NCI-H446 (cell line): ENCODE results near the gene NDUFA6.
"Not testable (repeated sequence)": the region's sequence is repeated elsewhere in the genome, so short reads cannot be mapped to it uniquely, and the experiment has no call there.

ENCODE experiments used
- DNase-seq, 2 experiments: peaks; one replicate each; lab custom pipeline; 2025; lab: John Stamatoyannopoulos, UW

NDUFA6 gene

DNA sequence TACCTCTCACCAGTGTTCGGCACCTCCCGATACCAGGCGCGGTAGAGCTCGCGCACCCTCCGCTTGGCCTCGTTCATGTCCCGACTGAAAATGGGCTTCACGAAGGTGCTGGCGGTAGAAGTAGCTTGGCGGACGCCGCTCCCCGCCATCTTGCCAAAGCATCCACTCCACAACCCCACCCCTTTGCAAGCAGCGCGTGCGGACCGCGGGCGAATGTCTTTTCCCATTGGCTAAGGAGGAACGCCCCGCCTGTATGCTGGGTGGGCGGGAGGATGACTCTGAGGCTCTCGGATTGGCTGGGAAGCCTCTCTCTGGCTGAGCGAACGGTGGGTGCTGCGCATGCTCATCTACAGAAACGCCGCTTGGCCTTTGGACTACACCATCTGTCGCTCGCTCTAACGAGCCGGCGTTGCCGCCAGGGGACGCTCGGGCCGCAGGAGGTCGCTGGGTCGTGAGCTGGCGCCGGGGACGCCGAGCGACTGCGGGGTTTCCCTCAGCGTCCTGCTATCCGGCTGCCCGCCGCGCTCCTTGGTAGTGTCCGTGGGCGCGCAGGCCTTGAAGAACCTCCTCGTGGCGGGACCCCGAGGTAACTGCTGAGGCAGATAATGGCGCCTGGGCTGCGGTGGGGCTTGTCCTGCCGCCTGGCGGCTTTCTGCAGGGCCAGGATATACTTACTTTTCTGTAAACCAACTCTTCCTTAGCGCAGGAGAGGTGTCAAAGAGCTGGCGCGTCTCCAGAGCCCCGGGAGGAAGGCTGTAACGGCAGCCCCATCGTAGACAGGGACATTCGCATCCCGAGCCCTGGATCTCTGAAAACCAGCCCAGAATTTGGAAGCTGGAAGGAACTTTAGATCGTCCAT is at the start of gene NDUFA6:
Gene NDUFA6, minus strand, starts transcription at position 177 of the 859 bp plus-strand sequence. Its CDS starts 28 bp downstream, at position 149.
- DNase-seq: peak; percentile 97 to 99

DNA sequence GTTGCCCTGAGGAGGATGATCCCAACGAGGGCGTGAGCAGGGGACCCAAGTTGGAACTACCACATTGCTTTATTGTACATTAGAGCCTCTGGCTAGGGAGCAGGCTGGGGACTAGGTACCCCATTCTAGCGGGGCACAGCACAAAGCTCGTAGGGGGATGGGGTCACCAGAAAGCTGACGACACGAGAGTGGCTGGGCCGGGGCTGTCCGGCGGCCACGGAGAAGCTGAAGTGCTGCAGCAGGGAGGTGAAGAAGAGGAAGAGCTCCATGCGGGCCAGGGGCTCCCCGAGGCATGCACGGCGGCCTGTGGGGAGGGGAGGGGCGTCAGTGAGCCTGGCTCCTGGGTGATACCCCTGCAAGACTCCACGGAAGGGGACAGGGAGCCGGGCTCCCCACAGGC is 49.6 kb upstream of the NDUFA6 start:
- DNase-seq: not testable (repeated sequence)

DNA sequence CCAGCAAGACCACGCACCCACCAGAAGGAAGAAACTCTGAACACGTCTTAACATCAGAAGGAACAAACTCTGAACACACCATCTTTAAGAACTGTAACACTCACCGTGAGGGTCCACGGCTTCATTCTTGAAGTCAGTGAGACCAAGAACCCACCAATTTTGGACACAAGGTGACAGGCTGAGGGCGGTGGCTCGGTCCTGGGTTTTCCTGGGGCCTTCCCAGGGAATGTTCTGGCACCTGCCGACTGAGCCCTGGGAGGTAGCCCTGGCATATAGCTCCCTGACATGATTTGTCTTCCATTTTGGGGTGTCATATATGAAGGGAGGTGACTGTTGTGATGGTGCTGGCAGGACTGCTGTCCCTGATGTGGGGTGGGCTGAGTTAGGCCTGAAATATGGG is 48.9 kb upstream of the NDUFA6 start:
- DNase-seq: not testable (repeated sequence)

DNA sequence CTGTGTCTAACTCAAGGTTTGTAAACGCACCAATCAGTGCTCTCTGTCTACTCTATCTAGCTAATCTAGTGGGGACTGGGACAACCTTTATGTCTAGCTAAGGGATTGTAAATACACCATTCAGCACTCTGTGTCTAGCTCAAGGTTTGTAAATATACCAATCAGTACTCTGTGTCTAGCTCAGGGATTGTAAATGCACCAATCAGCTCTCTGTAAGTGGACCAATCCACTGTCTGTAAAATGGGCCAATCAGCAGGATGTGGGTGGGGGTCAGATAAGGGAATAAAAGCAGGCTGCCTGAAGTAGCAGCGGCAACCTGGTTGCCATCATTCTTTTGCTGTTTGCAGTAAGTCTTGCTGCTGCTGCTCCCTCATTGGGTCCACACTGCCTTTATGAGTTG is 48.4 kb upstream of the NDUFA6 start:
- DNase-seq: no peak

DNA sequence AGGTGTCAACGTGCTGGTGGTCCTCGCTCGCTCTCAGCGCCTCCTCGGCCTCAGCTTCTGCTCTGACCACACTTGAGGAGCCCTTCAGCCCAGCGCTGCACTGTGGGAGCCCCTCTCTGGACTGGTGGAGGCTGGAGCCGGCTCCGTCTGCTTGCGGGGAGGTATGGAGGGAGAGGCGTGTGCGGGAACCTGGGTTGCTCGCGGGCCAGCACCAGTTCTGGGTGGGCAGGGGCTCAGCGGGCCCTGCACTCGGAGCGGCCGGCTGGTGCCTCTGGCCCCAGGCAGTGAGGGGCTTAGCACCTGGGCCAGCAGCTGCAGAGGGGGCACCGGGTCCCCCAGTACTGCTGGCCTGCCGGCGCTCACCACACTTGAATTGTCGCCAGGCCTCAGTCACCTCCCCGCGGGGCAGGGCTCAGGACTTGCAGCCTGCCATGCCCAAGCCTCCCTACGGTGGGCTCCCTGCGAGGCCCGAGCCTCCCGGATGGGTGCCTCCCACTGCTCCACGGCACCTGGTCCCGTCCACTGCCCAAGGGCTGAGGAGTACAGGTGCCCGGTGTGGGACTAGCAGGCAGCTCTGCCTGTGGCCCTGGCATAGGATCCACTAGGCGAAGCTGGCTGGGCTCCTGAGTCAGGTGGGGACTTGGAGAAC is 47.7 kb upstream of the NDUFA6 start:
- DNase-seq: no peak

DNA sequence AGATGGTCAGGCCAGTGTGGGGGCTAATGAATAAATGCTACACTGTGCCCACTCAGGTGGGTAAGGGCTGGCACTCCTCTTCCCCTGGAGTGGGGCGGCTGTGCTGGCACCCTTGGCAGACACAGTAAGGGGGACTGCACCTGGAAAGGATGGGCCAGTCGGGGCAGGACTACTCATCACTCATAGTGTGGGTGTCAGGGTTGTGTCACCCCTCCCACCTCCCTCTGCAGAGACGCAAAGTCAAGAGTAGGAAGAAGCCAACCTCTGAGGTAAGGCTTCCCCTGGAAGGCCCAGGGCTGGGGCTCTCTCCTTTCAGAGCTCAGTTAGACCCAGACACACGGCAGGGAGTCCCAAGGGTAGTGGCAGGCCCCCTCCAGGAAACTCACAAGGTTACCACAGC is 45.1 kb upstream of the NDUFA6 start:
- not testable (repeated sequence) for DNase-seq

DNA sequence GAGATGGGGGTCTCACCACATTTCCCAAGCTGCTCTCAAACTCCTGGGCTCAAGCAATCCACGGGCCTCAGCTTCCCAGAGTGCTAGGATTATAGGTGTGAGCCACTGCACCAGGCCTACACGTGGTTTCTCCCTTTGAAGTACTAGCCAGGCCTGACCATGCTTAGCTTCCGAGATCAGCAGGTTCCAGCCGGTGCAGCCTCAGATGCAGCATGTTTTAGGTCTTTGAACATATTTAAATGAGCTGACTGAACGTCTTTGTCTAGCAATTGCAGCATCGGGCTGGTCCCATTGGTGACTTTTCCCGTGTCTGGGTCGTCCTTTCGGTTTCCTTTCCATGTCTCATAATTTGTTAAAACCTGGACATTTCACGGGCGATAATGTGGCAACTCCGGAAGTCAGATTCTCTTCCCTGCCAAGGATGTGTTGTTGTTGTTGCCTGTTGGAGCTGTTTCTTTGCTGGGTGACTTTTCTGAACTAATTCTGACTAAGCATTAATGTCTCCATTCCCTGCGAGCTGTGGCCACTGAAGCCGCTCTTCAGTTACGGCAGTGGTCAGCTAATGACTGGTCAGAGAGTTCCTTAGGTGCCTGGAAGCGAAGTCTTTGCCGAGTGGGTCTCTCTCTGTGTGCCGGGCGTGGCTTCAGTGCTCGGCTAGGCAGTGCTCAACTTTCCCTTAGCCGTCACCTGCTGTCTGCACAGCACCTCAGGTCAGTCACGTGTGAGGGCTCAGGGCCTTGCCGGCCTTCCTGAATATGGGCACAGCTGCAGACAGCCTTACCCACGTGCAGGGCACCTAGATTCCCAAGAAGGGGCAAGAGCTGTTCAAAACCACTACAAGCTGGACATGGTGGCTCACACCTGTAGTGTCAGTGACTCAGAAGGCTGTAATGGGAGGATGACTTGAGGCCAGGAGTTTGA is 43.8 kb upstream of the NDUFA6 start:
- DNase-seq: no peak

DNA sequence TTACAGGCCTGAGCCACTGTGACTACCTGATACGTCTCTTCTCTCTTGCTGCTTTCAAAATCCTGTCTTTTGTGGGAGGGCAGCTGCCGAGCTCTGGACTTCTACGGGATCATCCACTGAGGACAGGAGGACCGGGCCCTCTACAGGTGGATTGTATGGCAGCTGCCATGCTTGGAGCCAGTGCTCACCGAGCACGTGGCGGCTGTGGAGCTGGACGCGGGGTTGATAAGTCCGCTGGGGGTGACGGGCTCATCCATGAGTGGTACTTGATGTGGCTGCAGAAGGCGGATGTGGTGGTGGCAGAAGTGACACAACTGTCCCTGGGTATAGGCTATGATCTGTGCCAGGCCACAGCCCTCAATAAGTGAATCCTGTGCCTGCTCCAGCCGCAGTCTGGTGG is 41.9 kb upstream of the NDUFA6 start:
- no peak for DNase-seq

DNA sequence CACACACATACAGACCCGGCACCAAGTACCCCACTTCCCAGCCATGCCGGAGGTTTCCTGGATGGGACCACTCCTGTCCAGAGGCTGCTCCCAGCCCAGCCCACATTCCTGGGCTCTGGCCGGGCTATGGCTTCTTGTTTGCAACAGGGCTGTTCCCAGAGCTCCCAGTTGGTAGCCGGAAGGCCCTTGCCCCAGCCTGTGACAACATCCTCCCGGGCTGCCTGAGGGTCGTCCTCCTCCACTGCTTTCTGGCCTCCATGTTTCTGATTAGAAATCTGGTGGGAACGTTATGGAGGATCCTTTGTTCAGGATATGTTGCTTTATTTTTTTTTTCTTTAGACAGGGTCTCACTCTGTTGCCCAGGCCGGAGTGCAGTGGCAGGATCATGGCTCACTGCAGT is 41.0 kb upstream of the NDUFA6 start:
- no peak for DNase-seq

DNA sequence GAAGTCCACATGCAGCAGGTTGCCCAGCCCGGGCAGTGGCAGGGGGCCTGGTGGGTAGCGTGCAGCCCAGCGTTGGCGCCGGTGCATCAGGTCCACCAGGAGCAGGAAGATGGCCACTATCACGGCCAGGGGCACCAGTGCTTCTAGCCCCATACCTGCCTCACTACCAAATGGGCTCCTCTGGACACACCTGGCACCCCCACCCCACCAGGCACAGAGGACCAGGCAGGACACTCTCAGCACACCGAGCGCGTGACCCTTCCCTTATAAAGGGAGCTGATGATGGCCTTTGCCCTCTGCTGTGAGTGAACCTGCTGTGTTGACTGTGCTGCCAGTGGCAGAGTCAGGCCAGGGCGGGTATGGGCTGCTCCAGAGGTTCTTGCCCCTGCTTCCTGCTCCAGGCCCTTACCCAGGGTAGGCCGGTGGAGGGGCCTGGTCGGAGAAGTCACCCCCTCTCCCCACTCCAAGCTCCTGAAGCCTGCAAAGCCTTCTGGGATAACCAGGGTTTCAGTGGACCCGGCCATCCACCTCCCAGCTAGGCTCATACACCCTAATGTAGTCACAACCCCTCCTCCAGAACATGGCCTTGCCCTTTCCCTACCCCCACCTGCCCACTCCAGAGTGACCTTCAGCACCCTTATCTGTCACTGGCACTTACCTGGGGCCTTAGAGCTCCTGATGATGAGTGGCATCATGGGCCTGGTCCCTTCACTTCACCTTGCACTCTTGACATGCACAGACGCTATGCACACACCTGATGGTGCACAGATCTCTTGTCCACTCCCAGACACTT is 40.3 kb upstream of the NDUFA6 start, which contains the start of gene CYP2D6:
Gene CYP2D6, minus strand, starts transcription at position 172 of the 793 bp plus-strand sequence. Its CDS starts 19 bp downstream, at position 153.
- DNase-seq: not testable (repeated sequence)

DNA sequence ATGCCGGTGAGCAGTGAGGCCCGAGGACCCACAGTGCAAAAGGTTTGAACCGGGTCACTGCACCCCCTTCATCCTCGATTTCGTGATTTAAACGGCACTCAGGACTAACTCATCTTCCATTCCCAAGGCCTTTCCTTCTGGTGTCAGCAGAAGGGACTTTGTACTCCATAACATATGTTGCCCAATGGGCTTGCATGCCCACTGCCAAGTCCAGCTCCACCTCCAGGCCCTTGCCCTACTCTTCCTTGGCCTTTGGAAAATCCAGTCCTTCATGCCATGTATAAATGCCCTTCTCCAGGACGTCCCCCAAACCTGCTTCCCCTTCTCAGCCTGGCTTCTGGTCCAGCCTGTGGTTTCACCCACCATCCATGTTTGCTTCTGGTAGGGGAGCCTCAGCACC is 39.6 kb upstream of the NDUFA6 start:
- DNase-seq: not testable (repeated sequence)

DNA sequence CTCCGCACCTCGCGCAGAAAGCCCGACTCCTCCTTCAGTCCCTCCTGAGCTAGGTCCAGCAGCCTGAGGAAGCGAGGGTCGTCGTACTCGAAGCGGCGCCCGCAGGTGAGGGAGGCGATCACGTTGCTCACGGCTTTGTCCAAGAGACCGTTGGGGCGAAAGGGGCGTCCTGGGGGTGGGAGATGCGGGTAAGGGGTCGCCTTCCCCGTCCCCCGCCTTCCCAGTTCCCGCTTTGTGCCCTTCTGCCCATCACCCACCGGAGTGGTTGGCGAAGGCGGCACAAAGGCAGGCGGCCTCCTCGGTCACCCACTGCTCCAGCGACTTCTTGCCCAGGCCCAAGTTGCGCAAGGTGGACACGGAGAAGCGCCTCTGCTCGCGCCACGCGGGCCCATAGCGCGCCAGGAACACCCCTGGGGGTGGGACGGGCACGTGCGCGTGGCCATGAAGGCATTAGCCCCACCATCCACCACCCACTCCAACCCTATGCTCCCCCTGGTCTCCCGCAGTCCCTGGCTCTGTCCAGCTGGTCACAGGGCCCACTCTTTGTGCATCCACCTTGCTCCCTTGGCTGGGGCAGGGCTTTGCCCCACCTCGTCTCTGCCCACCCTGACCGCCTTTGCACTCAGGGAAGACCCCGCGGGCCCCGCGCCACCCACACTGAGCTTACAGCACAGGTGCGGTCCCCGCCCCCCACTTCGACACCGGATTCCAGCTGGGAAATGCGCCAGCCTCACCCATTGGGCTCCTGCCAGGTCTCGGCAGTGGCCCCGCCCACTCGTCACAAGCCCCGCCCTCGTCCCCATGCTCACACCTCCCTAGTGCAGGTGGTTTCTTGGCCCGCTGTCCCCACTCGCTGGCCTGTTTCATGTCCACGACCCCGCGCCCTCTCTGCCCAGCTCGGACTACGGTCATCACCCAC is 38.5 kb upstream of the NDUFA6 start:
- DNase-seq: not testable (repeated sequence)

DNA sequence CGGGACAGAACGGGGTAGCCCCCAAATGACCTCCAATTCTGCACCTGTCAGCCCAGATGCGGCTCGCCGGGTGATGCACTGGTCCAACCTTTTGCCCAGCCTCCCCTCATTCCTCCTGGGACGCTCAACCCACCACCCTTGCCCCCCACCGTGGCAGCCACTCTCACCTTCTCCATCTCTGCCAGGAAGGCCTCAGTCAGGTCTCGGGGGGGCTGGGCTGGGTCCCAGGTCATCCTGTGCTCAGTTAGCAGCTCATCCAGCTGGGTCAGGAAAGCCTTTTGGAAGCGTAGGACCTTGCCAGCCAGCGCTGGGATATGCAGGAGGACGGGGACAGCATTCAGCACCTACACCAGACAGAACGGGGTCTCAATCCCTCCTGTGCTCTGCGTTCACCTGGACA is 37.4 kb upstream of the NDUFA6 start:
- not testable (repeated sequence) for DNase-seq

DNA sequence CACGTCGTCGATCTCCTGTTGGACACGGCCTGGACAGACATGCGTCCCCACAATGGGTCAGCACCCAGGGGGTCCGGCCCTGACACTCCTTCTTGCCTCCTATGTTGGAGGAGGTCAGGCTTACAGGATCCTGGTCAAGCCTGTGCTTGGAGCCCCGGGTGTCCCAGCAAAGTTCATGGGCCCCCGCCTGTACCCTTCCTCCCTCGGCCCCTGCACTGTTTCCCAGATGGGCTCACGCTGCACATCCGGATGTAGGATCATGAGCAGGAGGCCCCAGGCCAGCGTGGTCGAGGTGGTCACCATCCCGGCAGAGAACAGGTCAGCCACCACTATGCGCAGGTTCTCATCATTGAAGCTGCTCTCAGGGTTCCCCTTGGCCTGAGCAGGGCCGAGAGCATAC is 37.0 kb upstream of the NDUFA6 start:
- no peak for DNase-seq

DNA sequence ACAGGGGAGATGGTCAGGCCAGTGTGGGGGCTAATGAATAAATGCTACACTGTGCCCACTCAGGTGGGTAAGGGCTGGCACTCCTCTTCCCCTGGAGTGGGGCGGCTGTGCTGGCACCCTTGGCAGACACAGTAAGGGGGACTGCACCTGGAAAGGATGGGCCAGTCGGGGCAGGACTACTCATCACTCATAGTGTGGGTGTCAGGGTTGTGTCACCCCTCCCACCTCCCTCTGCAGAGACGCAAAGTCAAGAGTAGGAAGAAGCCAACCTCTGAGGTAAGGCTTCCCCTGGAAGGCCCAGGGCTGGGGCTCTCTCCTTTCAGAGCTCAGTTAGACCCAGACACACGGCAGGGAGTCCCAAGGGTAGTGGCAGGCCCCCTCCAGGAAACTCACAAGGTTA is 33.0 kb upstream of the NDUFA6 start:
- not testable (repeated sequence) for DNase-seq

DNA sequence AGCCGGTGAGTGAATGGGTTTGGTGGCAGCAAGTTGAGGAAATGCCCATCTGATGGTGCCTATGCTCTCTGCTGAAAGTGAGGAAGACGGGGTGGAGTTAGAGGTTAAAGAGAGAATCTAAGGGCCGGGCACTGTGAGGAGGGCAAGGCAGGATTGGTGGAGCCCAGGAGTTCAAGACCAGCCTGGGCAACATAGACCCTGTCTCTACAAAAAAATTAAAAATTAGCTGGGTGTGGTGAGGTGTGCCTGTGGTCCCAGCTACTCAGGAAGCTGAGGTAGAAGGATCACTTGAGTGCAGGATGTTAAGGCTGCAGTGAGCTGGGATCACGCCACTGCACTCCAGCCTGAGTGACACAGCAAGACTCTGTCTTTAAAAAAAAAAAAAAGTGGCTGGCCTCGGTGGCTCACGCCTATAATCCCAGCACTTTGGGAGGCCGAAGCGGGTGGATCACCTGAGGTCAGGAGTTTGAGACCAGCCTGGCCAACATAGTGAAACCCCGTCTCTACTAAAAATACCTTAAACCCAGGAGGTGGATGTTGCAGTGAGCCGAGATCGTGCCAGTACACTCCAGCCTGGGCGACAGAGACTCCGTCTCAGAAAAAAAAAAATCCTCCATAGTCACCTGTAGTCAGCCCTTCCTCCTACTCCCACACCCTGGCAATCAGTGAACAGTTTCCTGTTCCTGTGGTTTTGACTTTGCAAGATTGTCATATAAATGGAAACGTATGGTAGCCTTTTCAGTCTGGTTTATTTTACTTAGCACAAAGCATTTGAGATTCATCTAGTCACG is 29.9 kb upstream of the NDUFA6 start:
- not testable (repeated sequence) for DNase-seq

DNA sequence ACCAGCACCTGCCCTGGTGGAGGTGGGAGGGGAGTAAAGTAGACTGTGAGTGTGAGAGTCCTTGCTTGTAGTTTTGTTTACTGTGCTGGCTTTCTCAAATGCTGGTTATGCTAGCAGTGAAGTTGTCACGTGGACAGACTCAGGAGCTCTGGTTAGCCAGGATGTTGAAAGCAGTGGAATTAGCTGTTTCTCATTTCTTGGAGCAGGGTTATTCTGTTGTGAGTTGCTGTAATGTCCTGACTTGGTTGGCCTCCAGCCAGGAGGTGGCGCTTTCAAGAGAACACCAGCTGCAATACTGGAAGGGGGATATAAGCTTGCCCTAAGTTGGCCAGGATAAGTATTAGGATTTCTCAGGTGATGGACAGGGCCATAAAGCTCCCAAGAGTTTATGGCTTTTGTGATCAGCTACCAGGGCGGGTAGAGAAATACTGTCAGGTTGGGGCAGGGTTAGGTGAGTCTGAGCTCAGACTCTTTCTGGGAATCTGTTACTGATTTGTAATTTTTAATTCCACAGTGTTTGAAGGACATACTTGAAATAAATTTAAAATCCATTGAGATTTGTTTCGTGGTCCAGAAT is 26.4 kb upstream of the NDUFA6 start:
- no peak for DNase-seq

DNA sequence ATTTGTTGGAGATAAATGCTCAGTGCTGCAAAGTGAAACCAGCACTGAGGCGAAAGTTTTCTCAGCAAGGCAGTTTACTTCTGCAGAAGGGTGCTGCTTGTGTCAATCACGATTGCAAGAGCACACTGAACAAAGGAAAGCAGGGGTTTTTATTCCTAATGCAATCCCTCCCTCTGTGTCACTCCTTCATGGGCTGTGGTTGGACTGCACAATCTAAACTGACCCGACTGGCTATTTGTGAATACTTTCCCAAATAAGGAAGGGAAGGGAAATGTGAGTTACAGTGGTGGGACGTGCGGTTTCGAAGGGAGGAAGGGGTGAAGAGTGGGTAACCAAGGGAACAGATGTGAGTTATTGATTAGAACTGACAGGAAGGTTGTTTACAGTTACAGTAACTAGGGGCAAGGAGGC is 24.9 kb upstream of the NDUFA6 start:
- not testable (repeated sequence) for DNase-seq

DNA sequence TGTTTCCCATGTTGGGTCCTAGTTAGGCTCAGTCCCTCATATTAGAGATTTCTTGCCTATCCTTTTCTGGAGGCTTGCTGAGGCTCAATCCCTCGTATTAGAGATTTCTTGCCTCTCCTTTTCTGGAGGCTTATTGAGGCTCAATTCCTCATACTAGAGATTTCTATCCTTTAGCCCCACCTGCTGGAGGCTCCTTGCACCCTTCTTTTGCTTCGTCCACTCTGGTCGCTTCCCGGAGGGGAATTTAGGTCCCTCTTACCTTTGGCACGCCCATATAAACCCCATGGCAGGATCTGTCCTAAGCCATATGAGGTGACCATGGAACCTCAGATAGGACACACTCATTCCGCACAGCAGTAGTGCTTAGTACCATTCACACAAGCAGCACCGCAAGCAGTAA is 24.1 kb upstream of the NDUFA6 start:
- DNase-seq: no peak
